Gastroesophageal sphincter (tissue), 3 donors: ENCODE measurements around the gene LRP11.

ENCODE experiments used
- CTCF ChIP-seq, 4 experiments: fragments of 200-600 bp in 2 of 4; fragments of 450-650 bp in 2 of 4; sonication (generic) in 1 of 4; IDR thresholded peaks; one replicate each; pipeline ENCODE4 v1.5.1; 2017 to 2019; ENCODE audit warnings: antibody characterized with exemption in 4 of 4, mild to moderate bottlenecking in 2 of 4, moderate library complexity in 2 of 4
- POLR2A ChIP-seq, 2 donors: fragments of 450-650 bp; IDR thresholded peaks; one replicate each; pipeline ENCODE4 v1.6.1; 2017; ENCODE audit warnings: antibody characterized with exemption in 2 of 2, mild to moderate bottlenecking in 2 of 2, moderate library complexity in 1 of 2

- TF ChIP-seq CTCF (IDR thresholded peaks at IDR 0.05) (no peak), POLR2A (IDR thresholded peaks at IDR 0.05) (no peak)
Measured at GRCh38 chr6:149842331-149842730, 21.8 kb downstream of the LRP11 start.
